MCF 10A (cell line): Measurements from ENCODE around the gene CYP2J2. TPM values are rescaled to one million over a fixed set of nuclear protein-coding genes. Genes with fewer than 3 reads are reported as not detected.

ENCODE experiments used
- BruUV-seq: library from RNA; stranded (reverse); fragments of 400-500 nt; replicated peaks from 2 replicates; lab custom pipeline; 2021; lab: Mats Ljungman, UMichigan
- CTCF ChIA-PET: fragments of 300-600 bp; sonication (Branson Sonifier 250); formaldehyde crosslinking; extraction: SDS; loops from one replicate; lab custom pipeline; 2021; ENCODE audit warnings: antibody characterized with exemption, inconsistent platforms; lab: Yijun Ruan, JAX
- POLR2A ChIA-PET: fragments of 300-600, 350-650 bp; sonication (Branson Sonifier 250); formaldehyde crosslinking; extraction: SDS; loops from one replicate; lab custom pipeline; 2020; ENCODE audit warnings: antibody characterized with exemption, inconsistent platforms; lab: Yijun Ruan, JAX
- DNase-seq: peaks from one replicate; pipeline ENCODE4 v3.0.0-alpha.2; 2018; ENCODE audit not compliant: unreplicated experiment
- H3K27ac Mint-ChIP-seq: one replicate; pipeline ENCODE4 v1.8.0; 2022; ENCODE audit warnings: mild to moderate bottlenecking, low read depth, mixed read lengths; ENCODE audit not compliant: unreplicated experiment
- H3K27me3 Mint-ChIP-seq: one replicate; pipeline ENCODE4 v1.8.0; 2022; ENCODE audit warnings: mixed read lengths; ENCODE audit not compliant: insufficient read depth, unreplicated experiment
- H3K36me3 Mint-ChIP-seq: one replicate; pipeline ENCODE4 v1.8.0; 2022; ENCODE audit warnings: mild to moderate bottlenecking, moderate library complexity, mixed read lengths; ENCODE audit not compliant: insufficient read depth, unreplicated experiment
- H3K4me1 Mint-ChIP-seq: one replicate; pipeline ENCODE4 v1.8.0; 2022; ENCODE audit warnings: mixed read lengths; ENCODE audit not compliant: insufficient read depth, unreplicated experiment
- H3K4me3 Mint-ChIP-seq: one replicate; pipeline ENCODE4 v1.8.0; 2022; ENCODE audit warnings: mild to moderate bottlenecking, moderate library complexity, mixed read lengths; ENCODE audit not compliant: unreplicated experiment
- H3K9me3 Mint-ChIP-seq: one replicate; pipeline ENCODE4 v1.8.0; 2022; ENCODE audit warnings: mixed read lengths; ENCODE audit not compliant: unreplicated experiment
- intact Hi-C: fragments of 100-400 bp; cut with micrococcal nuclease; formaldehyde crosslinking; loops from 2 replicates; pipeline ENCODE4 v1.14.1; 2022
- total RNA-seq: library from RNA; stranded (reverse); gene quantifications from 2 replicates; pipeline ENCODE4 v1.2.3, GENCODE V29; 2022
- TF ChIP-seq, protein P1 (sequence below): fragments of 200-600 bp; IDR thresholded peaks from one replicate; pipeline ENCODE4 v1.8.0; 2022; ENCODE audit warnings: antibody characterized with exemption, mild to moderate bottlenecking; ENCODE audit not compliant: unreplicated experiment

The CYP2J2 gene
- total RNA-seq, 1 experiment from 2014 or later = 0.42 TPM

DNA sequence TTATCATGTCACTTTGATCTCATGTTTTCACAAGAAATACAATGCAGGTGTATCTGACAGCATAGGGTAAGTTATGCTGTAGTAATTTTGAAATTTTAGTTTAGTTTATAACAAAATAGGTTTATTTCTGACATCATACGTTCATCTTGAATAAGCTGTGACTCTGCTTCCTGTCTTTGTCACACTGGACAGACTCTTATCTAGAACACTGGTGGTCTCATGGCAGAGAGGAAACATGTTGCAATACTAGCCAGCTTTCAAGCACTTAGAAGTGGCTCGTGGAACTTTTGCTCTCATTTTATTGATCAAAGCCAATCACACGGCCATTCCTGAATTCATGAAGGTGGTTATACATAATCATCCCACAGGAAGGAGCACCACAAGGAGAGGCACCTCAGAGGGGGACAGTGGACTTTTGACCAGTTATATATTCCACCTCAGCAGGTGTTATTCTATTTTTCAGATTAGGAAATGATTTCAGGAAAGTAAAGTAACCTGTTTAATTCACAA is 46.5 kb downstream of the CYP2J2 start:
- no TSS peak for BruUV-seq
- CTCF ChIA-PET = interaction anchor here (0.6 to 10.9 kb wide), 15 partner anchors 9 to 1777 kb away, joined by 3 to 191 read pairs (median 7); no protein-coding TSS in a partner anchor
- Mint-ChIP-seq H3K4me3 (no peak overlapping the region), H3K27ac (no peak overlapping the region), H3K36me3 (no peaks in the 10 kb centered on the region), H3K4me1 (no peaks in the 10 kb centered on the region), H3K9me3 (peaks cover 7% of the 10 kb centered on the region), H3K27me3 (peaks cover 7% of the 10 kb centered on the region)
- no peak for DNase-seq
- TF ChIP-seq, protein P1, sequence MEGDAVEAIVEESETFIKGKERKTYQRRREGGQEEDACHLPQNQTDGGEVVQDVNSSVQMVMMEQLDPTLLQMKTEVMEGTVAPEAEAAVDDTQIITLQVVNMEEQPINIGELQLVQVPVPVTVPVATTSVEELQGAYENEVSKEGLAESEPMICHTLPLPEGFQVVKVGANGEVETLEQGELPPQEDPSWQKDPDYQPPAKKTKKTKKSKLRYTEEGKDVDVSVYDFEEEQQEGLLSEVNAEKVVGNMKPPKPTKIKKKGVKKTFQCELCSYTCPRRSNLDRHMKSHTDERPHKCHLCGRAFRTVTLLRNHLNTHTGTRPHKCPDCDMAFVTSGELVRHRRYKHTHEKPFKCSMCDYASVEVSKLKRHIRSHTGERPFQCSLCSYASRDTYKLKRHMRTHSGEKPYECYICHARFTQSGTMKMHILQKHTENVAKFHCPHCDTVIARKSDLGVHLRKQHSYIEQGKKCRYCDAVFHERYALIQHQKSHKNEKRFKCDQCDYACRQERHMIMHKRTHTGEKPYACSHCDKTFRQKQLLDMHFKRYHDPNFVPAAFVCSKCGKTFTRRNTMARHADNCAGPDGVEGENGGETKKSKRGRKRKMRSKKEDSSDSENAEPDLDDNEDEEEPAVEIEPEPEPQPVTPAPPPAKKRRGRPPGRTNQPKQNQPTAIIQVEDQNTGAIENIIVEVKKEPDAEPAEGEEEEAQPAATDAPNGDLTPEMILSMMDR = no peak
- POLR2A ChIA-PET = interaction anchor here (0.5 to 1.0 kb wide), 2 partner anchors 16 to 67 kb away, joined by 3 read pairs; no protein-coding TSS in a partner anchor
- intact Hi-C loops = loop anchor here (1.0 kb wide), 1 partner anchor 67 kb away; no protein-coding TSS in a partner anchor

DNA sequence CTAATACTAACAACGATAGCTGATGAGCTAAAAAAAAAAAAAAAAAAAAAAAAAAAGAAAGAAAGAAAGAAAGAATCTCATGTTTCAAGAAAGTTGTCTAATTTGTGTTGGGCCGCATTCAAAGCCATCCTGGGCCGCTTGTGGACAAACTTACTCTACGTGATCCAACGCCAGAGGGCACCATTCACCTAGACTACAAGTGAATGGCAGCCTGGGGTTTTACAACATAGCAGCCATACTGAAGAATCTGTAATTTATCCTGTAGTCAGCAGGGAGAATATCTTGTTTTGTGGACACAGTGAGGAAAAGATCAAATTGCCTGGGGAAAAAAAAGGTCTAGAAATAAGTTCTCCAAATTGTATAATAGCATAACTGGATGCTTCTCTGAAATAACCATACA is 47.0 kb downstream of the CYP2J2 start:
- Mint-ChIP-seq H3K4me1 (no peaks in the 10 kb centered on the region), H3K4me3 (no peak overlapping the region), H3K36me3 (no peaks in the 10 kb centered on the region), H3K9me3 (peaks cover 7% of the 10 kb centered on the region), H3K27me3 (peaks cover 7% of the 10 kb centered on the region), H3K27ac (no peak overlapping the region)
- no TSS peak for BruUV-seq
- TF ChIP-seq, protein P1 = no peak
- ChIA-PET POLR2A (interaction anchor here (0.5 to 1.3 kb wide), 2 partner anchors 15 to 68 kb away, joined by 3 read pairs; no protein-coding TSS in a partner anchor), CTCF (interaction anchor here (0.6 to 10.9 kb wide), 19 partner anchors 9 to 1777 kb away, joined by 3 to 191 read pairs (median 5); no protein-coding TSS in a partner anchor)
- DNase-seq = peak; percentile 71
- intact Hi-C loops = loop anchor here (1.0 kb wide), 1 partner anchor 68 kb away; no protein-coding TSS in a partner anchor

- Mint-ChIP-seq H3K27ac (no peak overlapping the region), H3K36me3 (no peaks in the 10 kb centered on the region), H3K9me3 (peaks cover 7% of the 10 kb centered on the region), H3K4me1 (no peaks in the 10 kb centered on the region), H3K27me3 (no peaks in the 10 kb centered on the region), H3K4me3 (no peak overlapping the region)
- DNase-seq = no peak
- BruUV-seq = no TSS peak
- ChIA-PET POLR2A (interaction anchor here (0.6 to 1.3 kb wide), 4 partner anchors 10 to 69 kb away, joined by 3 read pairs; partner anchors contain the start of gene HOOK1), CTCF (interaction anchor here (1.0 to 10.9 kb wide), 12 partner anchors 10 to 110 kb away, joined by 3 to 191 read pairs (median 9); no protein-coding TSS in a partner anchor)
- TF ChIP-seq, protein P1 = no peak
- intact Hi-C loops = no loop called here
Measured at GRCh38 chr1:59878370-59878769, 48.2 kb downstream of the CYP2J2 start.

GRCh38 chr1:59877108-59877682 is 49.4 kb downstream of the CYP2J2 start:
- no TSS peak for BruUV-seq
- TF ChIP-seq, protein P1 = no peak
- ChIA-PET POLR2A (interaction anchor here (1.2 kb wide), 1 partner anchor 89 kb away, joined by 3 read pairs; no protein-coding TSS in a partner anchor), CTCF (interaction anchor here (10.9 kb wide), 1 partner anchor 67 kb away, joined by 191 read pairs; no protein-coding TSS in a partner anchor)
- intact Hi-C loops = no loop called here
- DNase-seq = no peak
- Mint-ChIP-seq H3K27me3 (no peaks in the 10 kb centered on the region), H3K27ac (no peak overlapping the region), H3K36me3 (no peaks in the 10 kb centered on the region), H3K9me3 (peaks cover 7% of the 10 kb centered on the region), H3K4me3 (no peak overlapping the region), H3K4me1 (no peaks in the 10 kb centered on the region)
